GM18498 (cell line): ENCODE results near the gene PDCL2.
A peak's percentile ranks its signal among the peaks of the same experiment; 100 is the strongest.
"Not testable (repeated sequence)": the region's sequence is repeated elsewhere in the genome, so short reads cannot be mapped to it uniquely, and the experiment has no call there.

ENCODE experiments used
- ATAC-seq: cut with Tn5 transposase; IDR thresholded peaks from one replicate; pipeline ENCODE4 v1.9.1; 2021; ENCODE audit warnings: mild to moderate bottlenecking, moderate library complexity; ENCODE audit not compliant: unreplicated experiment

The PDCL2 gene

GRCh38 chr4:55592014-55592413, at the start of gene PDCL2:
Gene PDCL2 (minus strand): TSS chr4:55592245. CDS start chr4:55592109, 136 bp downstream.
- no peak for ATAC-seq

DNA sequence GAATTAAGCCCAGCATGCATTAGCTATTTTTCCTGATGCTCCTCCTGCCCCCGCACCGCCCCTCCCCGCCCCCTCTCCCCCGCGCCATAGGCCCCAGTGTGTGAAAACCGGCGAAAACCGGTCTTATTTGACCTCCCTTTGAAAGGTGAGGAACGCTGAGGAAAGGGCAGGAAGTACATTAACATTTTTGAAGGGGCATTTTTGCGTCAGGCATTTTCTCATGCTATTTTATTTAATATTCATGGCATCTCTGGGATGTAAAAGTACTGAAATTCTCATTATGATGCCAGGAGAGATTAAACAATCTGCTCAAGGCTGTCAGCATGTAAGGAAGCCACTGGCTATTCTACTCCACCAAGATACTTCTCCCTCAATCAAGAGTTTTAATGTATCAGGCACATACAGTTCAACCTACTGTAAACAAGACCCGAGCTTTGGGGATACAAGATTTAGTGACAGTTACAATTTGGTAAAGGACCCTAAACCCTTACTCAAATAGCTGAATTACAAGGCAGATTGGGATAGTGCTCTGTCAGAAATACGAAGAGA, 45.3 kb upstream of the PDCL2 start:
- no peak for ATAC-seq

GRCh38 chr4:55636656-55636999, 44.6 kb upstream of the PDCL2 start:
- peak; percentile 13 for ATAC-seq

- ATAC-seq, result peak; percentile 93
Measured at GRCh38 chr4:55635741-55636655, 44.0 kb upstream of the PDCL2 start, which contains the start of gene NMU. Gene NMU (minus strand): TSS chr4:55636298. CDS start chr4:55636192, 106 bp downstream.

DNA sequence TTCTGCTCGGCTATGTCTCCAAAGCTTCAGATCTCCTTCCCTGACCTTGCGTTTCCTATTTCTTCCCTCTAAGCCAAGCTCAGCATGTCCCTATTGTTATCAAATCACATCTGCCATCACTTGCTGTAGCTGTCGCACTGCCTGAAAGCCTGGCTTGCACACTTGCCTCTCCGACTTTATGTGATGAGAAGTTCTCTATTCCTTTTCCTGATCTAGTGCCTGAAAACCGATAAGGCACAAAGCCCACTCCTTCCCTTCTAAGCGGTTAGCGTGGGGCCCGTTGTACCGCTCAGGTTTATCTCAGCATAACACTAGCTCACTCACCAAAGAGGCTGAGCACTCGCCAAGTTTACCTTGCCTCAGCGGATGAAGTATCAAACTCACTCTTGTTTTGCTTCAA, 43.2 kb upstream of the PDCL2 start:
- ATAC-seq, result peak; percentile 15

DNA sequence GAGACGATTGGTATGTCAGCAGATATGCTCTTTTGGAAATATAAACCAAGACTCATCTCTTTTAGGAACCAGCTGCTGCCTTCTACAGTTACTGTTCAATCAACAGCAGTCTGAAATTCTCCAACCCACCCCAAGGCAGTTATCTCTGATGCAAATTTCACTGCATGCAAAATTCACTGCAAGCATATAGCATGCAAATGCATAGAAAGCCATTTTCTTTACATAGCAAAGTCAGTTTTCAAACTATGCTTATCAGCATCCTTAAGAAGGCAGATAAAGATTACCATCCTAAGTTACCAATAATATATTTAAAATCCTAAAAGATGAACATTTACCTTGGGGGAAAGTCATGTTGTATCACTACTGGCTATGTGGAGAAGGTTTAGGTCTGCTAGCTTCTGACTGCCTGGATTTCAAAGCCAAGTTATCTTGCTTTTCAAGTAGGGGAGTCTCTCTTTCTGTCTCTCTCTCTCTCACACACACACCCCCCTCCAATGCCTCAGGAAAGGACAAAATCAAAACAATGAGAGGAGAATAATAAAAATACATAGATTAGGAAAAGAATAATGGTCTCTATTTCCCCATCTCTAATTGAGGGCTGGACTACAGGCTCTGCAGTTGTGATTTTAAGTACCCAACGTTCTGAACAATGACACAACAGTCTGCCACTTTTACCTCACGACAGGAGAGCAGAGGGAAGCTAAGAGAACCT, 42.5 kb upstream of the PDCL2 start:
- no peak for ATAC-seq

GRCh38 chr4:55633903-55634302, 41.9 kb upstream of the PDCL2 start:
- ATAC-seq, result no peak

- ATAC-seq, result no peak
Measured at GRCh38 chr4:55625835-55626234, 33.8 kb upstream of the PDCL2 start.

GRCh38 chr4:55624063-55624462, 32.0 kb upstream of the PDCL2 start:
- ATAC-seq, result not testable (repeated sequence)

DNA sequence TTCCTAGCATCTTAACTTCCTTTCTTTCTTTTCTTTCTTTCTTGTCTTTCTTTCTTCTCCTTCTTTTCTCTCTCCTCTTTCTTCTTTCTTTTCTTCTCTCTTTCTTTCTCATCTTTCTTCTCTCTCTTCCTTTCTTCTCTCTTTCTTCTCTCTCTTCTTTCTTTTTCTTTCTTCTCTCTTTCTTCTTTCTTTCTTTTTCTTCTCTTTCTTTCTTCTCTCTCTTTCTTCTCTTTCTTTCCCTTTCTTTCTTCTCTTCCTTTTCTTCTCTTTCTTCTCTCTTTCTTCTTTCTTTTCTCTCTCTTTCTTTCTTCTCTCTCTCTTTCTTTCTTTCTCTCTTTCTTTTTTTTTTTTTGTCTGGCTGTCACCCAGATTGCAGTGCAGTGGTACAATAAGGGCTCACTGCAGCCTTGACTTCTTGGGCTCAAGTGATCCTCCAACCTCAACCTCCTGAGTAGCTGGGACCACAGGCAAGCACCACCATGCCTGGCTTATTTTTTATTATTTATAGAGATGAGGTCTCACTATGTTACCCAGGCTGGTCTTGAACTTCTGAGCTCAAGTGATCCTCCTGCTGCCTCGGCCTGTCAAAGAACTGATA, 26.6 kb upstream of the PDCL2 start:
- no peak for ATAC-seq

DNA sequence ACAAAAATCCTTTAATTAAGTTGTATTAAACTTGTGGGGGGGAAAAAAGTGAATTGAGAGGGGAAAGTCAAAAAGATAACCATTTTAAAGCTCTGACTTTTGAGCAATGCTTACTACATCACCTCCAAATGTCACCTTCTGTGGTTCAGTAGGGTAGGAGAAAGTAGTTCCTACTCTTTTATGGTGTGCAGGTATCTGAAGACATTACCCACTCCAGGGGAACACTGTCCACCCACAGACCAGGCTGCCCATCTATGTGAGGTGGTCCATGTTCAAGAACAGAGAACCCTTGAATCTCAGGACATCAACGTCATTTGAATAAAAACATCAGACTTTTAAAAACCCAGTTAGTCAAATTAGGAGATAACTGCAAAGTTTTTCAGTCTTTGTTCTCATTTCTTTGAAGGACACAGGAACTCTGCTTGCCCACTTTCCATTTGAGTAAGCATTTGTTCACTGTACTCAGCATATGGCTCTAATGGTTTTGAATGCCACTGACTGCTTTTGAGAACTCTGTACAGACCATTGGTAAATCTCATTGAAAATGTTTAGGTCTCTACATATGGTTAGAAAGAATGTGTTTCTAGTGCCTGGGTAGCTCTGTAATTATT, 25.6 kb upstream of the PDCL2 start:
- peak; percentile 98 for ATAC-seq

DNA sequence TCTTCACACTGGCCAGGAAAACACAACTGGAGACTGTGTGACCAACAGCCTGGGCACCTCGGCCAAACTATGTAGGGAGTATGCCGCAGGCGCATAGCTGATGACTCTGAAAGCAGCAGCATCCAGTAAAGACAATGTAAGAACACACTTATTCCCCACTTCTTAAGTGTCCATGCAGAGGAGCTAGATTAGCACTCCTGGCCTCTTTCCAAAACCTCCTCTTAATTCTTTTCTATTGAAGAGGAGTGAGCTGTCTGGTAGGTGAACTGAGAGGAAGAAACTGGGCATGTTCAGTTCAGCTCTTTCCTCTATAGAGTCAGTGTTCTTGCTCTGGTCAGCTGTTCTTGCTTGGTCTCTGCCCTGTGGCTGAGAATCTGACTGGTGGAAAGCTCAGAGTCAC, 23.0 kb upstream of the PDCL2 start:
- ATAC-seq, result no peak

- no peak for ATAC-seq
Measured at GRCh38 chr4:55613621-55614020, 21.6 kb upstream of the PDCL2 start.

- no peak for ATAC-seq
Measured at GRCh38 chr4:55612341-55612740, 20.3 kb upstream of the PDCL2 start.

- no peak for ATAC-seq
Measured at GRCh38 chr4:55611358-55612059, 19.5 kb upstream of the PDCL2 start.

DNA sequence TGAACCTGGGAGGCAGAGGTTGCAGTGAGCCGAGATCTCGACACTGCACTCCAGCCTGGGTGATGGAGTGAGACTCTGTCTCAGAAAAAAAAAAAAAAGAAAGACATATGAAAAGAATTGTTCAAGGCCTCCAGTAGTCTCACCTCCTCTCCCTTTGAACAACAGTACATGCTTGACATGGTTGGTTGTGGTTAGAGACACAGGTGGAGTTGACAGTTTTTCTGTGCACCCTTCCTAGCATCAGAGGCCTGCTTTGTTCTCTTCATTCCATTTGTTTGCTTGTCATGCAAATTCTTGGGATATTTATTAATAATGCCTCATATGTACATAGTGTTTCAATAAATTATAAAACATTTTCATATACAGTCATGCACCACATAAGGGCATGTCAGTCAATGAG, 18.3 kb upstream of the PDCL2 start:
- ATAC-seq, result no peak

DNA sequence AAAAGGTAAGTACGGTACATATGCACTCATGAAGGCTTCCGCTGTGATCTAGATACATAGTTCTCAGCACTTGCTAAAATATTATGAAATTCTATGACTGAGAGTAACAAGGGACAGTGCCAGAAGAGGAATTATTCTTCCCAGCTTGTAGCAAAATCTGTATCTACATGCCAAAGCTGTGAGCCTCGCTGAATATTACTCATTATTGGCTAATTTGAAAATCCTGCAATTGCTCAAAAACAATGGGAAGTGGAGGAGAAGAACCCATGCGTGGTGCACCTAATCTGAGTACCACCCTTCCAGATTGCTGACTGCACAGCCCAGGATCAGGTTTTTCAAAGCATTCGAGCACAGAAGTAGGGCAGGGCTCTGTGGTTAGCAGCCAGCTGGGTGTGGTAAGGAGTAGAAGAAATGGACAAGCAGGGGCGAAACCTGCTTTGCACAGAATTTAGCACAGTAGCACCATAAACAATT, 17.4 kb upstream of the PDCL2 start:
- no peak for ATAC-seq

- no peak for ATAC-seq
Measured at GRCh38 chr4:55608591-55608990, 16.5 kb upstream of the PDCL2 start.

DNA sequence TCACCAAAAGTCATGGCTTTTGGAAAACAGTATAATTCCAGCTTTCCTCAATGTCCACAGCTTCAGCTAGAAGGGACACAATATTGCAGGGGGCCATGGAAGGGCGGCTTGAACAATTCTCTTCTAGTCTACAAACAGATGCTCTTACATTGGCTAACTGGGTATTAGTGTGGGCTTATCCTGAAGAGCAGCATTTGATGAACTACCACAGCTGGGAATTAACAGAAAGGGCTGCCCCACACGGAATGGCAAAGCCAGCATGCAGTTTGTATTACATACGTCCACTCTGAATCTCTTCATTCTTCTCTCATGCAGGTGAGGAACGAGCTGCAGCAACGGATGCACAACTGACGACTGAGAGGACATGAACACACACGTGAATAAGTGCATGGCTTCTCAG, 13.0 kb upstream of the PDCL2 start:
- no peak for ATAC-seq

GRCh38 chr4:55600640-55601039, 8.6 kb upstream of the PDCL2 start:
- ATAC-seq, result no peak
